ENCODE measurements around the gene TMEM178A.

The TMEM178A gene

DNA sequence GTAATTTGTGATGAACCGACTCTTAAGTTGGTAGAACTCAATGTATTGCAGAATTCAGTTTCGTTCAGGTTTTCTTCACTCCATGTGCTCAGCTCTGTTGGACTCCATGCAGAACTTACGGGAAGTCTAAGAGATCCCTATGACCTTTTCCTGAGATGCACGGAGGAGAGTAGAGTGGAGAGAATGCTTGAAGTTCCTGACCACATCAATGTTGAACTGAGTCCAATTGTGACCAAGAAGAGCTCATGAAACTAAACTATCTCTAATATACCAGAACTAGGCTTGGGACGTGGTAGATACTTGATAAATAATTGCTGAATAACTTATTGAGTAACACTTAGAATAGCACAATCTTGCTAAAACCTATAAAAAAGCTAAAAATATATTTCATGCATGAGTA, 47.2 kb downstream of the TMEM178A start:
- no peak overlapping the region for H3K27ac ChIP-seq

DNA sequence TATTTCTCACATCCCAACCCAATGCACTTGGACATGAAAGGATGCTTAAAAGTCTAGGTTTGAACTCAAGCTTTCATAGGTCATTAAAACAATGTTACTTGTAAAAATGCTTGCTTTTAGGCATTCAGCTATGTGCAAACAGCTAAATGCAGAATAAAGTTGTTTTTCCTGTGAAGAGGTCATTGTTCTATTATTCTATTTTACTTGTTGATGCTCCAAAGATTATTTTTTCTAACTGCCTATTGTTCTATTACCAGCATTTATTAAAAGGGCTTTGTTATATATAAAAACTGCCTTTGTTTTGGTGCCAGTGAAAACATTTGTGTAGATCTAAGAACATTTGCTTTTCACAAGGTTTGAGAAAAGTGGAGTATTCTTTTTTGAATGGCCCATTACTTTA, 49.4 kb downstream of the TMEM178A start:
- H3K27ac ChIP-seq = no peak overlapping the region
- TF ChIP-seq, protein P1, sequence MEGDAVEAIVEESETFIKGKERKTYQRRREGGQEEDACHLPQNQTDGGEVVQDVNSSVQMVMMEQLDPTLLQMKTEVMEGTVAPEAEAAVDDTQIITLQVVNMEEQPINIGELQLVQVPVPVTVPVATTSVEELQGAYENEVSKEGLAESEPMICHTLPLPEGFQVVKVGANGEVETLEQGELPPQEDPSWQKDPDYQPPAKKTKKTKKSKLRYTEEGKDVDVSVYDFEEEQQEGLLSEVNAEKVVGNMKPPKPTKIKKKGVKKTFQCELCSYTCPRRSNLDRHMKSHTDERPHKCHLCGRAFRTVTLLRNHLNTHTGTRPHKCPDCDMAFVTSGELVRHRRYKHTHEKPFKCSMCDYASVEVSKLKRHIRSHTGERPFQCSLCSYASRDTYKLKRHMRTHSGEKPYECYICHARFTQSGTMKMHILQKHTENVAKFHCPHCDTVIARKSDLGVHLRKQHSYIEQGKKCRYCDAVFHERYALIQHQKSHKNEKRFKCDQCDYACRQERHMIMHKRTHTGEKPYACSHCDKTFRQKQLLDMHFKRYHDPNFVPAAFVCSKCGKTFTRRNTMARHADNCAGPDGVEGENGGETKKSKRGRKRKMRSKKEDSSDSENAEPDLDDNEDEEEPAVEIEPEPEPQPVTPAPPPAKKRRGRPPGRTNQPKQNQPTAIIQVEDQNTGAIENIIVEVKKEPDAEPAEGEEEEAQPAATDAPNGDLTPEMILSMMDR (IDR thresholded peaks at IDR 0.05) = no peak
- no peak for TF ChIP-seq ZFX (IDR thresholded peaks at IDR 0.05; ENCODE audit: borderline replicate concordance)

More for the DNA sequence above, 47.2 kb downstream of the TMEM178A start:
- TF ChIP-seq, protein P1 (IDR thresholded peaks at IDR 0.05) = no peak
- no peak for TF ChIP-seq ZFX (IDR thresholded peaks at IDR 0.05; ENCODE audit: borderline replicate concordance)

DNA sequence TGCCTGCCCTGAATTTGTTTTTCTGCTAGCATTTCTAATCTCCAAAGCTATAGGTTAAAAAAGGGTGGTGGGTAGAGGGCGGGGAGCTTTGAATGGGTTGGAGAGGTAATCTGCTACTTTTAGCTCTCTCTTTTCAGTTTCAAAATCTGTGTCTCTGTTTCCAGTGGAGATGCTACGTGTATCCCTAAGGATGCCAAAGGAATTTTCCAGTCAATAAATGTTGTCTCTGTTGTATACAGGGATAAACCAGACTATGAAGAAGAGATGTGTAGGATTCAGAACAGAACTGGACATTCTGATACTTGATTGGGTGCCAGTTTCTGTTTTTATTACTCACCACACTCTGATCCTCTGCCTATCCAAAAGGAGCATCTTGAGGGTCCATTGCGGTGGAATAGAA, 50.1 kb downstream of the TMEM178A start:
- H3K27ac ChIP-seq = no peak overlapping the region
- TF ChIP-seq, protein P1 (IDR thresholded peaks at IDR 0.05) = no peak
- TF ChIP-seq ZFX (IDR thresholded peaks at IDR 0.05; ENCODE audit: borderline replicate concordance) = no peak

DNA sequence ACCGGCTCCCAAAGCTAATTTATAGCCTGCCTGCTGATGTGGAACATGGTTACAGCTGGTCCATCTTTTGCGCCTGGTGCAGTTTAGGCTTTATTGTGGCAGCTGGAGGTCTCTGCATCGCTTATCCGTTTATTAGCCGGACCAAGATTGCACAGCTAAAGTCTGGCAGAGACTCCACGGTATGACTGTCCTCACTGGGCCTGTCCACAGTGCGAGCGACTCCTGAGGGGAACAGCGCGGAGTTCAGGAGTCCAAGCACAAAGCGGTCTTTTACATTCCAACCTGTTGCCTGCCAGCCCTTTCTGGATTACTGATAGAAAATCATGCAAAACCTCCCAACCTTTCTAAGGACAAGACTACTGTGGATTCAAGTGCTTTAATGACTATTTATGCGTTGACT, 51.4 kb downstream of the TMEM178A start:
- no peak overlapping the region for H3K27ac ChIP-seq
- TF ChIP-seq ZFX (IDR thresholded peaks at IDR 0.05; ENCODE audit: borderline replicate concordance) = no peak
- TF ChIP-seq, protein P1 (IDR thresholded peaks at IDR 0.05) = no peak

DNA sequence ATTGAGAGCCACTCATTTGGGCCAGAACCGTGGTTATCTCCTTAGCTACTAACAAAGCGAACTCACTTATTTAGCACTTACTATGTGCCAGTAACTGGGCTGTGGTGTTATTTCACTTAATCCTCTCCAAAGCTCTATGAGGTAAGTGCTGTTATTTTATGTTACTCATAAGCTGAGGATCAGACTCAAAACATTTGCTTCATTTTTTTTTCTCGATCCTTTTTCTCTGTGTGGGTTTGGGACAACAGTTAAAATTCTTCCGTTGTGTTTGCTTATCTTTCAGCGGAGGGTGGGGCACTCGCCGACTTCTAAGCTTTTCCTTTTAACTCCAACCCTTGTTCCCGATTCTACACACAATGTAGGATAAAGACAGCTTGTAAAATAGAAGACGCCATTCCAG, 52.8 kb downstream of the TMEM178A start:
- no peak overlapping the region for H3K27ac ChIP-seq
- no peak for TF ChIP-seq ZFX (IDR thresholded peaks at IDR 0.05; ENCODE audit: borderline replicate concordance)
- TF ChIP-seq, protein P1 (IDR thresholded peaks at IDR 0.05) = no peak

DNA sequence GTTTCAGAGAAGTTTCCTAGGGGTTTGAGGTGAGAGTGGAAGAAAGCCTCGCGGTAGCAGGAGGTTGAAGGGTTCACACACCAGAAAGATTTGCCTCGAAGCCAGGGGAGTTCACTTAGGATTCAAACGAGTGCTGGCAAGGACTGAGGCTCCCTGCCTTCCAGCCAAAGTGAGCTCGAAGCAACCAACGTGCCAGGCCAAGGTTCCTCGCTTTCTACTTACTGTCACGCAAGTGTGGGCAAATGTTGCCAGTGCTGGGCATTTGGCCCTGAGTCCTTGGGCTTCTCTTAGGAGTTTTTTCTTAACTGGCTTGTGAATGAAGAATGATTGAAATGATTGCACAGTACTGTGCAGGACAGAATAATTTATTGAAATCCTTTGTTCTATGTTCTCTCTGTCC, 53.6 kb downstream of the TMEM178A start:
- TF ChIP-seq ZFX (IDR thresholded peaks at IDR 0.05; ENCODE audit: borderline replicate concordance) = no peak
- TF ChIP-seq, protein P1 (IDR thresholded peaks at IDR 0.05) = no peak
- H3K27ac ChIP-seq = no peak overlapping the region

DNA sequence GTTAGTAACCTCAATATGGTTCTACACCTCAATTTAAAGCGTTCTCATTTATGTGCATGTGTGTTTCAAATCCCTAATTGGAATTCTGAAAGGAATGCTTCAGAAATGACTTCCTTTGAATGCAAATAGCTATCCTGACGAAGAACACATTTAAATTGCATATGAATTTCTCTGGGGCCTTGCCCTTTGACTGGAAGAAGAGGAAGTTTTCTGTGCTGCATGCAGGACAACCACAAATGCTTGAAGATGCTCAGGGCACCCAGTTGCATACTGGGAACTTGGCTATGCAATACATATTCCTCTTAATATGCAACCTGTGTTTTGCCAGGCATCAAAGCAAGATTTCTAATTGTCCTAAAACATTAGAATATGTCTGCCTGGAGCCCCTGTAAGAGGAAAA, 55.3 kb downstream of the TMEM178A start:
- no peak for TF ChIP-seq ZFX (IDR thresholded peaks at IDR 0.05; ENCODE audit: borderline replicate concordance)
- TF ChIP-seq, protein P1 (IDR thresholded peaks at IDR 0.05) = no peak
- no peak overlapping the region for H3K27ac ChIP-seq

Measured in 22Rv1 (cell line).